RCC 7860 (cell line): Measurements from ENCODE around the gene RBMS3.

Experiments used
- DNase-seq: peaks from one replicate; pipeline ENCODE4 v3.0.0-alpha.2; 2015; ENCODE audit warnings: low spot score
- FAIRE-seq: peaks from 2 replicates; lab custom pipeline; 2012; peaks lifted over from hg19 to GRCh38; lab: Jason Lieb, UNC

RBMS3 gene

GRCh38 chr3:29426302-29427226 is 145.7 kb downstream of the RBMS3 start:
- DNase-seq (no peak), FAIRE-seq (no peak)

- FAIRE-seq: no peak
Observed at GRCh38 chr3:29427266-29428103, 146.6 kb downstream of the RBMS3 start.

GRCh38 chr3:29429055-29429679 is 148.3 kb downstream of the RBMS3 start:
- DNase-seq: no peak
- FAIRE-seq: no peak

More at GRCh38 chr3:29427266-29428103, 146.6 kb downstream of the RBMS3 start:
- no peak for DNase-seq

GRCh38 chr3:29430558-29430971 is 149.7 kb downstream of the RBMS3 start:
- DNase-seq (peak; percentile 14), FAIRE-seq (no peak)

- no peak for DNase-seq
- FAIRE-seq: no peak
Observed at GRCh38 chr3:29436612-29437323, 155.9 kb downstream of the RBMS3 start.

GRCh38 chr3:29438580-29438979 is 157.7 kb downstream of the RBMS3 start:
- FAIRE-seq (no peak), DNase-seq (no peak)

GRCh38 chr3:29440413-29441305 is 159.8 kb downstream of the RBMS3 start:
- DNase-seq (no peak), FAIRE-seq (no peak)

- DNase-seq (no peak), FAIRE-seq (no peak)
Observed at GRCh38 chr3:29441422-29441821, 160.6 kb downstream of the RBMS3 start.

GRCh38 chr3:29447946-29448627 is 167.2 kb downstream of the RBMS3 start:
- FAIRE-seq (no peak), DNase-seq (no peak)

- FAIRE-seq: no peak
Observed at GRCh38 chr3:29451920-29452319, 171.0 kb downstream of the RBMS3 start.

GRCh38 chr3:29452934-29453283 is 172.0 kb downstream of the RBMS3 start:
- no peak for DNase-seq
- no peak for FAIRE-seq

More at GRCh38 chr3:29451920-29452319, 171.0 kb downstream of the RBMS3 start:
- DNase-seq: no peak

GRCh38 chr3:29453284-29454001 is 172.6 kb downstream of the RBMS3 start:
- FAIRE-seq: no peak

GRCh38 chr3:29454161-29454611 is 173.3 kb downstream of the RBMS3 start:
- FAIRE-seq: no peak
- no peak for DNase-seq

More at GRCh38 chr3:29453284-29454001, 172.6 kb downstream of the RBMS3 start:
- peak; percentile 25 for DNase-seq

GRCh38 chr3:29456901-29457300 is 176.0 kb downstream of the RBMS3 start:
- FAIRE-seq: no peak
- no peak for DNase-seq

GRCh38 chr3:29463304-29463703 is 182.4 kb downstream of the RBMS3 start:
- DNase-seq (no peak), FAIRE-seq (no peak)

- DNase-seq: no peak
- FAIRE-seq: no peak
Observed at GRCh38 chr3:29465836-29466235, 185.0 kb downstream of the RBMS3 start.

- DNase-seq: no peak
- no peak for FAIRE-seq
Observed at GRCh38 chr3:29466442-29466841, 185.6 kb downstream of the RBMS3 start.

- FAIRE-seq (no peak), DNase-seq (no peak)
Observed at GRCh38 chr3:29468187-29468586, 187.3 kb downstream of the RBMS3 start.
